HFFc6 (cell line): ENCODE data around the gene STX1A. TPM values are rescaled to one million over a fixed set of nuclear protein-coding genes. Genes with fewer than 3 reads are reported as not detected.
A peak's percentile ranks its signal among the peaks of the same experiment; 100 is the strongest.

ENCODE experiments used
- DNase-seq: peaks from one replicate; pipeline ENCODE4 v3.0.0-alpha.2; 2018
- H3K27ac Mint-ChIP-seq: 2 replicates; pipeline ENCODE4 v1.8.0; 2020; ENCODE audit warnings: mild to moderate bottlenecking, mixed read lengths
- H3K27me3 Mint-ChIP-seq: 2 replicates; pipeline ENCODE4 v1.8.0; 2021; ENCODE audit warnings: mild to moderate bottlenecking, moderate library complexity, mixed read lengths; ENCODE audit not compliant: insufficient read depth
- H3K36me3 Mint-ChIP-seq: 2 replicates; pipeline ENCODE4 v1.8.0; 2021; ENCODE audit warnings: low read depth, mixed read lengths
- H3K4me1 Mint-ChIP-seq: 2 replicates; pipeline ENCODE4 v1.8.0; 2020; ENCODE audit warnings: low read depth, mixed read lengths
- H3K4me3 Mint-ChIP-seq: 2 replicates; pipeline ENCODE4 v1.8.0; 2020; ENCODE audit warnings: mild to moderate bottlenecking, moderate library complexity, mixed read lengths
- H3K9me3 Mint-ChIP-seq: 2 replicates; pipeline ENCODE4 v1.8.0; 2020; ENCODE audit warnings: mild to moderate bottlenecking, mixed read lengths
- total RNA-seq, 6 experiments: library from RNA; stranded (reverse); fragmentation: NEBNext Ultra II Directional; extraction: Animal tissue kit (Norgen Biotek cat#: 25700); gene quantifications; 2 replicates in 1 of 6; 3 replicates in 5 of 6; pipeline ENCODE4 v1.2.3, GENCODE V29; 2021
- TF ChIP-seq, protein P1 (sequence below): fragments of 200-600 bp; sonication (generic); IDR thresholded peaks from 2 replicates; pipeline ENCODE4 v1.5.0; 2021; ENCODE audit warnings: antibody characterized with exemption, mild to moderate bottlenecking

STX1A gene
- total RNA-seq, 6 experiments from 2014 or later, result 9.6 to 14.7 (median 12.2) TPM

DNA sequence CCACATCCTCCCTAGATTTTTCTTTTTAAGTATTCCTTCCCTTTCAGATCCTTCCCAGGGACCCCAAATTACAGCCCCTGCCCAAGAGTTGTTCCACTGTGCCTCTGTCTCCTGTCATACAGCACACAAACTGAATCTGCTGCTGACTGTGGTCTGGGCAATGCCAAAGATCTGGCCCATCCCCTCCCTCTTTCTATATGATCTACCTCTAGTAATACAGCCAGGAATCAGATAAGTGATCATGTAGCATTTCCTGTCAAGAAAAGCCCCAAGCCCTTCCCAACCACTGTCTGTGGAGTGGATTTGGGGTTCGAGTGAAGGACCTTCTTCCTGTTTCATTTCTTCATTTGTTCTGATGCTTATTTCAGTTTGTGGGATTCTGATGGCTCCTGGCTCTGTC is 6.7 kb downstream of the STX1A start:
- DNase-seq, result no peak
- H3K27me3 Mint-ChIP-seq, result peaks cover 2% of the 10 kb centered on the region
- H3K4me1 Mint-ChIP-seq, result peaks cover 36% of the 10 kb centered on the region
- no peak overlapping the region for H3K4me3 Mint-ChIP-seq
- H3K9me3 Mint-ChIP-seq, result no peaks in the 10 kb centered on the region
- TF ChIP-seq, protein P1, sequence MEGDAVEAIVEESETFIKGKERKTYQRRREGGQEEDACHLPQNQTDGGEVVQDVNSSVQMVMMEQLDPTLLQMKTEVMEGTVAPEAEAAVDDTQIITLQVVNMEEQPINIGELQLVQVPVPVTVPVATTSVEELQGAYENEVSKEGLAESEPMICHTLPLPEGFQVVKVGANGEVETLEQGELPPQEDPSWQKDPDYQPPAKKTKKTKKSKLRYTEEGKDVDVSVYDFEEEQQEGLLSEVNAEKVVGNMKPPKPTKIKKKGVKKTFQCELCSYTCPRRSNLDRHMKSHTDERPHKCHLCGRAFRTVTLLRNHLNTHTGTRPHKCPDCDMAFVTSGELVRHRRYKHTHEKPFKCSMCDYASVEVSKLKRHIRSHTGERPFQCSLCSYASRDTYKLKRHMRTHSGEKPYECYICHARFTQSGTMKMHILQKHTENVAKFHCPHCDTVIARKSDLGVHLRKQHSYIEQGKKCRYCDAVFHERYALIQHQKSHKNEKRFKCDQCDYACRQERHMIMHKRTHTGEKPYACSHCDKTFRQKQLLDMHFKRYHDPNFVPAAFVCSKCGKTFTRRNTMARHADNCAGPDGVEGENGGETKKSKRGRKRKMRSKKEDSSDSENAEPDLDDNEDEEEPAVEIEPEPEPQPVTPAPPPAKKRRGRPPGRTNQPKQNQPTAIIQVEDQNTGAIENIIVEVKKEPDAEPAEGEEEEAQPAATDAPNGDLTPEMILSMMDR, result no peak
- H3K36me3 Mint-ChIP-seq, result peaks cover 7% of the 10 kb centered on the region
- peak overlapping the region; percentile 42; the same call in 1 of the 2 replicates for H3K27ac Mint-ChIP-seq

DNA sequence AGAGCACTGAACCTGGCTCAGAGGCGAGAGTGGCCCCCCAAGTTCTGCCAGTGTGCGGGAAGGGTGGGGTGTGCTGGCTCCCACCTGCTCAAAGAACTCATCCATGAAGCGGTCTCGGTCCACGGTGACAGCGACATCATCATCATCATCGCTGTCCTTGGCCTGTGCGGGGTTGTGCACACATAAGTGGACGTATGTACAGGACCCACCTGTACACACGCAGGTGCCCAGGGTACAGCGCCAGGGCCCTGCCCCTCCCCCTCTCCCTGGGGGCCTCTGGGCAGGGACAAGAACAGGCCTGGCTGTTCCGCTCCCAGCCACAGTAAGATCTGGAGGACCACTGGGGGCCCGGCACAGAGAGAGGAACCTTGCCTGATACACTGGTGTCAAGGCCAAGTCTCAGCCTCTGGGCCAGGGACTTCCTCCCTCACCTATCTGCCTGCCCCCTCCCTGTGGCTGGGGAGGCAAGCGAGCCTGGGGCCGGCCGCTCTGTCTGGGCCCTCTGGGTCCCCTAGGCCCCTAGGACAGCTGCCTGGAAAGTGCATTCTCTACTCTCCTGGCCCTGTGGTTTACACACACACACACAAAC is 10.4 kb downstream of the STX1A start:
- Mint-ChIP-seq H3K27me3 (peaks cover 2% of the 10 kb centered on the region), H3K36me3 (peaks cover 7% of the 10 kb centered on the region), H3K27ac (no peak overlapping the region), H3K9me3 (no peaks in the 10 kb centered on the region), H3K4me1 (peaks cover 34% of the 10 kb centered on the region), H3K4me3 (no peak overlapping the region)
- DNase-seq, result no peak
- TF ChIP-seq, protein P1, result no peak

DNA sequence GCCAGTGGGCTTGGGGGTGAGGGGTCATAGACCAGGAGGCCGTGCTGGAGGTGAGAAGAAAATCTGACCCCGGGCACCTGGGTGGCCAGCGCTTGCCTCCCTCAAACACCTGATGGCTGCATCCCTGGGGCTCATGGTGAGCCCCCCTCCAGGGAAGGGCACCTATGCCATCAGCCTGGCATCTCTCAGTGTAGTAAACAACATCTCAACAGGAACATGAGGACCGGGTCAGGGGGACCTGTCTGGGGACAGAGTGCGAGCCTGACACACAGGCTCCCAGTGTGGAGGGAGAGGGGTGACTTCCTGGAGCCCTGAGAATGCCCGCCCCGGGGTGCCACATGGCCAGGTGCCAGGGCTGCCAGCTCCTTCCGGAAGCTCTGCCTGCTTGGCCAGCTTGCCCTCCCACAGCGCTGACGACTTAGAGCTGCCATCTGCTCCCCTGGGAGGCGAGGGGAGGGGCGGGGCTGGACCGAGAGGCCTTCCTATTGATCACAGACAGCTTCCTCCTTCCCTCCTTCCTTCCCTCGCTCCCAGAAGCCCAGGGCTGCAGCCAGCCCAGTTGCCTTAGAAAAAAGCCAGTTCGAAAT is 12.3 kb downstream of the STX1A start:
- Mint-ChIP-seq H3K9me3 (no peaks in the 10 kb centered on the region), H3K27me3 (peaks cover 2% of the 10 kb centered on the region), H3K36me3 (peaks cover 9% of the 10 kb centered on the region), H3K4me1 (peaks cover 23% of the 10 kb centered on the region), H3K4me3 (no peak overlapping the region), H3K27ac (peak overlapping the region; percentile 56)
- TF ChIP-seq, protein P1, result no peak
- no peak for DNase-seq

DNA sequence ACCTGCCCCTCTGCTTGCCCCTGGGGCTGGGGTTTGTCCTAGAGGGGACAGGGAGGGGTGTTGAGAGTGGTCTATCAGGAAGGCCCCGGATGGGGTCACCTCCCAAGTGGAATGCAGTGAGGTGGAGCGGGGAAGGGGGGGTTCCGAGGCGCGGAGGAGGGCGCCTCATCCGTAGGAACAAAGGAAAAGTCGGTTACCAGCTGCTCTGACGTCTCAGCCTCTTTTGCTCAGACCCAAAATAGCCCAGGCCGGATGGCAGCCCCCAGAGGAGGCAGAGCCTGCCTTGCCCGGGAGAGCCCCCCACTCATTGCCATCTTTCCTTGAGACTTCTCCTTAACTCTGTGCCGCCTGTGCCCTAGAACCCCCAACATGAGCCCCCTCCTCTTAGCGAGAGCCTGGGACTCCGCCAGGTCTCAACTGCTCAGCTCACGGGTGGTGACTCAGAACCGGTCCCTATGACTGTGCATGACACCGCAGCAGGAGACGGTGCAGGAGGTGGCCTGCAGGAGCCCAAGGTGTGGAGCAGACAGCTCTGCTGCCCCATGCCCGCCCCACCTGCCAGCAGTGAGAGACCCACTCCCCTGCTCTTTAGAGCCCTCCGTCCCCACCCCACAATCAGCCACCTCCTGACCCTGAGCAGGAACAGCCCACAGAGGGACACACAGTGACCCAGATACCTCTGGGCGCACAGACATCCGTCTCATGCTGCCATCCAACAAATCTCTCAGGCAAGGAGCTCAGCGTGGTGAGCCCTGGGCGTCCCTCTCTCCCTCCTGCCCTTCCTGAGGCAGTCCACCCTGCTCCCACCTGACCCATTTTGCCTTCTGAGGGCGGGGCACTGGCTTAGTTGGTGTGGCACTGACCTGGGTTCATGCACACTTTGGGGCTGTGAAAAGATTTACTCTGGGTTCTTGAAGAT is 13.1 kb downstream of the STX1A start:
- H3K27me3 Mint-ChIP-seq, result peaks cover 2% of the 10 kb centered on the region
- peaks cover 22% of the 10 kb centered on the region for H3K4me1 Mint-ChIP-seq
- TF ChIP-seq, protein P1, result no peak
- peaks cover 16% of the 10 kb centered on the region for H3K36me3 Mint-ChIP-seq
- DNase-seq, result peak; percentile 33
- peak overlapping the region; percentile 56 for H3K27ac Mint-ChIP-seq
- no peaks in the 10 kb centered on the region for H3K9me3 Mint-ChIP-seq
- H3K4me3 Mint-ChIP-seq, result no peak overlapping the region

DNA sequence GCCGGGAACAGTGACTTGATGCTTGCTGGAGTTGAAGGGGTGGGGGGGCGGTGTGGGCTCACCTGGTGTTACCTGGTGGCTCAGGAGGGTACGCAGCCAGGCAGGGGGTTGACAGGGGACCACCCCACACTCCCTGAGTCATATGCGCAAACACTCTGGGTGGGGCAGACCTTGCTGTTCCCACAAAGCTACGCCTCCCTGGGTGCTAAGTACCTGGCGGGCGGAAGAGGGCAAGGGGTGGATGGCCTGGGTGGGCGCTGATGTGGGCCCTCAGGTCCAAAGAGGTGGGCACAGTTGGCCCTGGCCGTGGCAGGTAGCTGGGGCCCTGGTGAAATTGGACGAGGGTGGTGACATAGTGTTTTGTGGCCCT is 13.9 kb downstream of the STX1A start:
- no peaks in the 10 kb centered on the region for H3K9me3 Mint-ChIP-seq
- H3K36me3 Mint-ChIP-seq, result peaks cover 17% of the 10 kb centered on the region
- DNase-seq, result no peak
- H3K27ac Mint-ChIP-seq, result peak overlapping the region; percentile 11; the same call in 1 of the 2 replicates
- TF ChIP-seq, protein P1, result no peak
- no peak overlapping the region for H3K4me3 Mint-ChIP-seq
- peaks cover 22% of the 10 kb centered on the region for H3K4me1 Mint-ChIP-seq
- H3K27me3 Mint-ChIP-seq, result peaks cover 2% of the 10 kb centered on the region
